Measurements from ENCODE around the gene ZDHHC11. TPM values are rescaled to one million over a fixed set of nuclear protein-coding genes. Genes with fewer than 3 reads are reported as not detected.

ZDHHC11 gene
- total RNA-seq, 1 experiment from 2014 or later: 3.6 TPM

DNA sequence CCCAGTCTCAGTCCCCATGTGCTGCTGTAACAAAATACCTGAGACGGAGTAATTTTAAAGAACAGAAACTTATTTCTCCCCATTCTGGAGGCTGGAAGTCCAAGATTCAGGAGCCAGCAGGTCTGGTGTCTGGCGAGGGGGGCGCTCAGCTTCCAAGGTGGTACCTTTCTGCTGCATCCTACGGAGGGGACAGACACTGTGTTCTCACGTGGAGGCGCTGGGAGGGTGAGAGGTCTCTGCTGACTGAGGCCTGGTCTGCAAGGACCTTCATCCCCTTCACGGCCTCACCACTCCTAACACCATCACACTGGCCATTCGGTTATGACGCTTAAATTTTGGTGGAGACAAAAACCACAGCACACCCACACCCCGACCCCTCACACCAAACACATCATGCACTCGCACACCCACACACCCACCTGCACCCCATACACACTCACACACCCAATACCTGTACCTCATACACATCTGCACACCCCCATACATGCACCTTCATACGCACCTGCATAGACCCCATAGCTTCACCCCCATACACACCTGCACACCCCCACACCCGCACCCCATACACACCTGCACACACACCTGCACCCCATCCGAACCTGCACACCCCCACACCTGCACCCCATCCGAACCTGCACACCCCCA lies 9.8 kb upstream of the ZDHHC11 start:
- peak overlapping the region; percentile 17 for H3K27ac Mint-ChIP-seq (ENCODE audit: unreplicated experiment)
- intact Hi-C loops (cut with micrococcal nuclease; ENCODE audit: unreplicated experiment): no loop called here
- no peak overlapping the region for H3K4me3 Mint-ChIP-seq (ENCODE audit: unreplicated experiment)
- Histone ChIP-seq H3K27me3 (replicated peaks; ENCODE audit: control insufficient read depth, insufficient read depth, low read length) (no peaks in the 10 kb centered on the region), H3K4me1 (0 out of 2 replicates have a peak, but pooled peaks cover 9% of the 10 kb centered on the region), H3K9me3 (no peaks in the 10 kb centered on the region), H3K36me3 (ENCODE audit: control insufficient read depth, insufficient read depth, low read length) (peaks cover 6% of the 10 kb centered on the region), H3K4me3 (ENCODE audit: low read depth, low read length) (no peak overlapping the region)
- H3K36me3 Mint-ChIP-seq (ENCODE audit: insufficient read depth, unreplicated experiment): peaks cover 54% of the 10 kb centered on the region
- no peak for DNase-seq
- TF ChIP-seq, protein P1, sequence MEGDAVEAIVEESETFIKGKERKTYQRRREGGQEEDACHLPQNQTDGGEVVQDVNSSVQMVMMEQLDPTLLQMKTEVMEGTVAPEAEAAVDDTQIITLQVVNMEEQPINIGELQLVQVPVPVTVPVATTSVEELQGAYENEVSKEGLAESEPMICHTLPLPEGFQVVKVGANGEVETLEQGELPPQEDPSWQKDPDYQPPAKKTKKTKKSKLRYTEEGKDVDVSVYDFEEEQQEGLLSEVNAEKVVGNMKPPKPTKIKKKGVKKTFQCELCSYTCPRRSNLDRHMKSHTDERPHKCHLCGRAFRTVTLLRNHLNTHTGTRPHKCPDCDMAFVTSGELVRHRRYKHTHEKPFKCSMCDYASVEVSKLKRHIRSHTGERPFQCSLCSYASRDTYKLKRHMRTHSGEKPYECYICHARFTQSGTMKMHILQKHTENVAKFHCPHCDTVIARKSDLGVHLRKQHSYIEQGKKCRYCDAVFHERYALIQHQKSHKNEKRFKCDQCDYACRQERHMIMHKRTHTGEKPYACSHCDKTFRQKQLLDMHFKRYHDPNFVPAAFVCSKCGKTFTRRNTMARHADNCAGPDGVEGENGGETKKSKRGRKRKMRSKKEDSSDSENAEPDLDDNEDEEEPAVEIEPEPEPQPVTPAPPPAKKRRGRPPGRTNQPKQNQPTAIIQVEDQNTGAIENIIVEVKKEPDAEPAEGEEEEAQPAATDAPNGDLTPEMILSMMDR (IDR thresholded peaks at IDR 0.05; ENCODE audit: insufficient read depth in 1 of 2, low read depth in 1 of 2, low read length in 1 of 2, severe bottlenecking in 1 of 2, unreplicated experiment in 1 of 2): no peak
- ChIA-PET CTCF (no interaction called here), POLR2A (no interaction called here)
- BruUV-seq (replicated peaks): no TSS peak
- no peaks in the 10 kb centered on the region for H3K4me1 Mint-ChIP-seq (ENCODE audit: low read depth, unreplicated experiment)
- H3K9me3 Mint-ChIP-seq (ENCODE audit: unreplicated experiment): no peaks in the 10 kb centered on the region
- no peaks in the 10 kb centered on the region for H3K27me3 Mint-ChIP-seq (ENCODE audit: insufficient read depth, unreplicated experiment)

DNA sequence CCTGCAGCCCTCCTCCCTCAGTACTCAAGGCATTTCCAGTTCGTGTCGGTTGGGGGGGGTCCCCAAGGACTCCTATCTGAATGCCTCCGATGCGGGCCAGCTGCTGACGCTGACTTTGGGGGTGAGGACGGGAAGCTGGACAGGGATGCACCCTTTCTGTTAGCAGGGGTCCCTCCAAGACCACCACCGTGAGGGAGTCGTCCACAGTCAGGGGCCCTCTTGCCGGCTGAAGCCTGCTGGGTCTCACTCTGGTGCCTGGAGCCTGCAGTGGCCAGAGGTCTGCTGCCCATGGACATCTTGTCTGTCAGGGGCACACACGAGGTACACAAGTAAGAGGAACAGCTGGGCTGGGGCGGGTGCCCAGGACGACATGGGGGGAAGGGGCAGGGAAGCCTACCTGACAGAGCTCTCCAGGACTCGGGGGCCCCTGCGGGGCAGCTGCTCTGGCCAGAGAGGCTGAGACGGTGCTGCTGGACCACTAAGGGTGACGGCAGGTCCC lies 9.1 kb upstream of the ZDHHC11 start:
- H3K27me3 Mint-ChIP-seq (ENCODE audit: insufficient read depth, unreplicated experiment): no peaks in the 10 kb centered on the region
- Histone ChIP-seq H3K27me3 (replicated peaks; ENCODE audit: control insufficient read depth, insufficient read depth, low read length) (no peaks in the 10 kb centered on the region), H3K4me3 (ENCODE audit: low read depth, low read length) (no peak overlapping the region), H3K4me1 (0 out of 2 replicates have a peak, but pooled peaks cover 9% of the 10 kb centered on the region), H3K36me3 (ENCODE audit: control insufficient read depth, insufficient read depth, low read length) (peaks cover 3% of the 10 kb centered on the region; the same call in 1 of the 2 replicates), H3K9me3 (no peaks in the 10 kb centered on the region)
- BruUV-seq (replicated peaks): no TSS peak
- TF ChIP-seq, protein P1 (IDR thresholded peaks at IDR 0.05; ENCODE audit: insufficient read depth in 1 of 2, low read depth in 1 of 2, low read length in 1 of 2, severe bottlenecking in 1 of 2, unreplicated experiment in 1 of 2): no peak
- ChIA-PET POLR2A (no interaction called here), CTCF (interaction anchor here (0.8 kb wide), 1 partner anchor 12 kb away, joined by 3 read pairs; no protein-coding TSS in a partner anchor)
- H3K4me3 Mint-ChIP-seq (ENCODE audit: unreplicated experiment): no peak overlapping the region
- H3K36me3 Mint-ChIP-seq (ENCODE audit: insufficient read depth, unreplicated experiment): peaks cover 49% of the 10 kb centered on the region
- peak in 1 of 2 experiments; percentile 29 for DNase-seq
- intact Hi-C loops (cut with micrococcal nuclease; ENCODE audit: unreplicated experiment): no loop called here
- H3K9me3 Mint-ChIP-seq (ENCODE audit: unreplicated experiment): no peaks in the 10 kb centered on the region
- no peak overlapping the region for H3K27ac Mint-ChIP-seq (ENCODE audit: unreplicated experiment)
- no peaks in the 10 kb centered on the region for H3K4me1 Mint-ChIP-seq (ENCODE audit: low read depth, unreplicated experiment)

DNA sequence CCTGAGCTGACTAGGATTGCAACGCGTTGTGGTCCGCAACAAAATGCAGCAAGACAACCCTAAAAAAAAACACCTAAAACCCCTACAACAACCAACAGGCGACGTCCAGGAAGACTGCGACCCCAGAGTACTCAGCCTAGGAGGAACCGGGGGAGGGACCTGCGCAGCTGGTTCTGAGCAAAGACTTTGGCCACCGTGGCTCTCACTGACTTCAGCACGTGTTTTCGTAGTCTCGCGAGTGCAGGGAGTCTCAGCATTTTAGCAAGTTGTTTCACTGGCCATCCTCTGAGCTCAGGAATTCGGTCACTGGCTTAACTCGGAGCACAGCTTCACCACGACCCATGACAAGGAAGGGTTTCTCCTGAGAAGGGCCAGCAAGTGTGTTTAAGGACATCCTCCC lies 8.6 kb upstream of the ZDHHC11 start:
- Mint-ChIP-seq H3K9me3 (ENCODE audit: unreplicated experiment) (no peaks in the 10 kb centered on the region), H3K27me3 (ENCODE audit: insufficient read depth, unreplicated experiment) (no peaks in the 10 kb centered on the region), H3K36me3 (ENCODE audit: insufficient read depth, unreplicated experiment) (peaks cover 49% of the 10 kb centered on the region), H3K27ac (ENCODE audit: unreplicated experiment) (no peak overlapping the region), H3K4me3 (ENCODE audit: unreplicated experiment) (no peak overlapping the region), H3K4me1 (ENCODE audit: low read depth, unreplicated experiment) (no peaks in the 10 kb centered on the region)
- DNase-seq: peak; percentile 35 to 55
- Histone ChIP-seq H3K9me3 (no peaks in the 10 kb centered on the region), H3K4me3 (ENCODE audit: low read depth, low read length) (no peak overlapping the region), H3K4me1 (0 out of 2 replicates have a peak, but pooled peaks cover 9% of the 10 kb centered on the region), H3K27me3 (replicated peaks; ENCODE audit: control insufficient read depth, insufficient read depth, low read length) (no peaks in the 10 kb centered on the region), H3K36me3 (ENCODE audit: control insufficient read depth, insufficient read depth, low read length) (peaks cover 2% of the 10 kb centered on the region; the same call in 1 of the 2 replicates)
- BruUV-seq (replicated peaks): no TSS peak
- TF ChIP-seq, protein P1 (IDR thresholded peaks at IDR 0.05; ENCODE audit: insufficient read depth in 1 of 2, low read depth in 1 of 2, low read length in 1 of 2, severe bottlenecking in 1 of 2, unreplicated experiment in 1 of 2): no peak
- CTCF ChIA-PET: interaction anchor here (0.8 kb wide), 1 partner anchor 12 kb away, joined by 3 read pairs; no protein-coding TSS in a partner anchor
- POLR2A ChIA-PET: no interaction called here
- intact Hi-C loops (cut with micrococcal nuclease; ENCODE audit: unreplicated experiment): no loop called here
